ENCODE measurements around the gene SH2D1B. TPM values are rescaled to one million over a fixed set of nuclear protein-coding genes. Genes with fewer than 3 reads are reported as not detected.
A peak's percentile ranks its signal among the peaks of the same experiment; 100 is the strongest.

SH2D1B gene
- total RNA-seq, 8 experiments from 2014 or later = 0.05 to 1.00 (median 0.21) TPM; not detected in 1

DNA sequence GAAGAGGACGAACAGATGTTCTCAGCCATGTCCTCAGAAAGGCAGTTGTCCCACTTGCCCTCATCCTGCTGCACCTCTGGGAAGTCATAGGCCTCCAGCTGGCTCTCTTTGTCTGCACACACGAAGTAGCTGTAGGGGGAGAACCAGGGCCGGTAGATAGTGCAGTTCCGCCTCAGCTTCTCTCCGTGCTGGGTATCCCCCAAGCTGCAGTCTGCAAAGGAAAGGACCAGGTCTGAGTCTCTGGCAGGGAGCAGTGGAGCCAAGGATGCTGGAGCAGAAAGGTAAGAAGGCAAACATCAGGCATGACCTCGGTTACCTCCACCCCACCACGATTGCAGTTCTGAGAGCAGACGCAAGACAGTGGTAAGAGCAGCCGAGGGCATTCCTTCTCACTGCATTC lies 37.5 kb downstream of the SH2D1B start:
- H3K4me3 ChIP-seq = no peak overlapping the region
- peaks cover 11 to 14% of the 10 kb centered on the region in 2 donors for H3K4me1 ChIP-seq (replicated peaks in 1 of 2)
- in situ Hi-C loops (cut with MboI; ENCODE audit: low pct_unique_long_range_greater_than_20kb in 2 of 9, low sequenced_read_pairs in 9 of 9, unreplicated experiment in 9 of 9) = no loop called here
- no peak overlapping the region for H3K27ac ChIP-seq
- no peak for ATAC-seq (replicated peaks in 6 of 8)
- WGBS, 10 experiments = 82 to 100% (median 98%) methylated on average over 1 to 4 of the region's 9 CpGs; no CpG with 5 or more reads in 4 of the 10 experiments

DNA sequence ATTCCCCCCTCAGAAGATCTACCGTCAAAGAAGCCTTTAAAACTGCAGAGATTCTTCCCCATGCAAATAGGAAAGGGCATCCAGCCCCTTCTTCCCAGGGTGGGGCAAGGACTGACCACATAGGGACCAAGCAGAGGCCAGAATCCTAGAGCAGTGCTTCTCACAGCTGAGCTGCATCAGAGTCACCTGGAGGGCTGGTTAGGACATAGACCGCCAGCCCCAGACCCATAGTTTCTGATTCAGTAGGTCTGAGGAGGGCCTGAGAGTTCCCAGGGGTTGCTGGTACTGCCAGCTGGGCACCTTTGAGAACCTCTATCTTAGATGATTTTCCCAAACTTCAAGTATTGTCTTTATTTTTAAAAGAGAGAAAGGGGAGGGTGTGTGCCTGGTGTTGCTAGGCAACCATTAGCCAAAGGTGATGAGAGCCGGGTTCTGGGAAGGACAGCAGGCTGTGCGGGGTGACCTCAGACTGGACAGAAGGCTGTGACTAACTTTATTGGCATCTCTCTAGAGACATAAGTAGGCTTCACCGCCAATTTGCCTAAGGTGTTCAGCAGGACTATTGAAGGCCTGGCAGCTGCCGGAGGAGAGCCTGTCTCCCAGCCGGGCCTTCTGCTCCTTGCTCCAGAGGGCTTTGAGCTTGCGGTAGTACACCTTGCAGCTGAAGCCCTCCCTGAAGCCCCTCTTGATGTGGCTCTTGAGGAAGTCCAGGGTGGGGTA lies 38.2 kb downstream of the SH2D1B start:
- 57 to 100% (median 88%) methylated on average over 1 to 8 of the region's 8 CpGs; no CpG with 5 or more reads in 2 of the 10 experiments for WGBS, 10 experiments
- in situ Hi-C loops (cut with MboI; ENCODE audit: low pct_unique_long_range_greater_than_20kb in 2 of 9, low sequenced_read_pairs in 9 of 9, unreplicated experiment in 9 of 9) = no loop called here
- ATAC-seq (replicated peaks in 6 of 8) = peak in 7 of 8 experiments; percentile 47 to 94 (median 60)
- no peak overlapping the region for H3K27ac ChIP-seq
- H3K4me3 ChIP-seq = no peak overlapping the region
- peaks cover 11 to 14% of the 10 kb centered on the region in 2 donors for H3K4me1 ChIP-seq (replicated peaks in 1 of 2)

DNA sequence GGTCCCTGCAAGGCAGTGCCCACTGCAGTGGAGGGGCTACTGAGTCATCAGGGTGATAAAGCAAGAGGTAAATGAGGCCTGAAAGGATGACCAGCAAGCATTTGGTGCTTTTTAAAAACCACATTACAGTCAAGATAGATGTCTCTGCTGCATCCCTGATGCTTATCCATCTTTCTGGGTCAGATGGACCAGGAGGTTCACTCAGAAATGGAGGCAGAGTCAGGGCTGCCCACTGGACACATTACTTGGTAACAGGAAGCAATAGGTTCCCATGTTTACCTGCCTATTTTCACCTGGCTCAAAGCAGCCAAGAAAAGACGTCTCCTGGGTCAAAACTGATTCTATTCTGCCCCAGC lies 38.9 kb downstream of the SH2D1B start:
- Histone ChIP-seq H3K4me3 (no peak overlapping the region), H3K27ac (no peak overlapping the region), H3K4me1 (replicated peaks in 1 of 2) (peaks cover 11 to 14% of the 10 kb centered on the region in 2 donors)
- no peak for ATAC-seq (replicated peaks in 6 of 8)
- WGBS, 10 experiments = 33 to 100% (median 89%) methylated on average over 1 of the region's 1 CpG; no CpG with 5 or more reads in 3 of the 10 experiments
- in situ Hi-C loops (cut with MboI; ENCODE audit: low pct_unique_long_range_greater_than_20kb in 2 of 9, low sequenced_read_pairs in 9 of 9, unreplicated experiment in 9 of 9) = no loop called here

GRCh38 chr1:162372159-162373071 lies 39.5 kb downstream of the SH2D1B start:
- Histone ChIP-seq H3K4me3 (no peak overlapping the region), H3K27ac (no peak overlapping the region), H3K4me1 (replicated peaks in 1 of 2) (peaks cover 11 to 14% of the 10 kb centered on the region in 2 donors)
- 0 to 100% (median 83%) methylated on average over 1 to 13 of the region's 13 CpGs; no CpG with 5 or more reads in 1 of the 10 experiments for WGBS, 10 experiments
- in situ Hi-C loops (cut with MboI; ENCODE audit: low pct_unique_long_range_greater_than_20kb in 2 of 9, low sequenced_read_pairs in 9 of 9, unreplicated experiment in 9 of 9) = no loop called here
- ATAC-seq (replicated peaks in 6 of 8) = no peak

DNA sequence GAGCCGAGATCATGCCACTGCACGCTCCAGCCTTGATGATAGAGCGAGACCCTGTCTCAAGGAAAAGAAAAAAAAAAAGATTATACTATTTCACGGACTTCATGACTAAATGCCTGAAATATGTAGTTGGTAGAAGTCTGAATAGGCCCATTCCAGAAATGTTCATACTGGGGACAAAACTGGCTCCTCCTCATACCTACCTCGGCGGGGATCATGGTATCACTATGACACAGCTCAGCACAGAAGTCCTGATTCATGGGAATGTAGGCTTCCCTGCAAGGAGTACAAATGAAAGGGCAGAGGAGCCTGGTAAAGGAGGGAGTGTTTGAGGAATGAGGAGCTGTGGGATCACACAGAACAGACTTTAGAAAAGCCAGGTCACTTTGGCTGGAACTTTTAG lies 40.3 kb downstream of the SH2D1B start:
- no peak for ATAC-seq (replicated peaks in 6 of 8)
- in situ Hi-C loops (cut with MboI; ENCODE audit: low pct_unique_long_range_greater_than_20kb in 2 of 9, low sequenced_read_pairs in 9 of 9, unreplicated experiment in 9 of 9) = no loop called here

DNA sequence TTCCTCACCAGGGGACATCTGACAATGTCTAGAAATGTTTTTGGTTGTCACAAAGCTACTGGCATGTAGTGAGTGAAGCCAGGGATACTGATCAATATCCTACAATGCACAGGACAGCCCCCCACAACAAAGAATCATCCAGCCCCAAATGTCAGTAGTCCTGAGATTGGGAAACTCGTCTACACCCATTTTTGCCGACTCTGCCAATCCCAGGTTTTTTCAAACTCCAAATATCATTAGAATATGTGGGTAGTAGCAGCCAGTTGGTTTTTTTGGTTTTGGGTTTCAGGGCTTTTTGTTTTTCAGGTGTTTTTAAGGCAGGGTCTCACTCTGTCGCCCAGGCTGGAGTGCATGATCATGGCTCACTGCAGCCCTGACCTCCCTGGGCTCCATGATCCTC lies 41.2 kb downstream of the SH2D1B start:
- no peak for ATAC-seq (replicated peaks in 6 of 8)
- in situ Hi-C loops (cut with MboI; ENCODE audit: low pct_unique_long_range_greater_than_20kb in 2 of 9, low sequenced_read_pairs in 9 of 9, unreplicated experiment in 9 of 9) = no loop called here
- Histone ChIP-seq H3K4me3 (no peak overlapping the region), H3K4me1 (replicated peaks in 1 of 2) (peaks cover 10 to 12% of the 10 kb centered on the region in 2 donors), H3K27ac (no peak overlapping the region)
- WGBS, 10 experiments = 70 to 100% (median 100%) methylated on average over 1 to 3 of the region's 3 CpGs; no CpG with 5 or more reads in 3 of the 10 experiments

More for the DNA sequence above, 40.3 kb downstream of the SH2D1B start:
- 72 to 100% (median 93%) methylated on average over 1 to 6 of the region's 6 CpGs; no CpG with 5 or more reads in 4 of the 10 experiments for WGBS, 10 experiments
- Histone ChIP-seq H3K4me1 (replicated peaks in 1 of 2) (peaks cover 11 to 14% of the 10 kb centered on the region in 2 donors), H3K27ac (no peak overlapping the region), H3K4me3 (no peak overlapping the region)

DNA sequence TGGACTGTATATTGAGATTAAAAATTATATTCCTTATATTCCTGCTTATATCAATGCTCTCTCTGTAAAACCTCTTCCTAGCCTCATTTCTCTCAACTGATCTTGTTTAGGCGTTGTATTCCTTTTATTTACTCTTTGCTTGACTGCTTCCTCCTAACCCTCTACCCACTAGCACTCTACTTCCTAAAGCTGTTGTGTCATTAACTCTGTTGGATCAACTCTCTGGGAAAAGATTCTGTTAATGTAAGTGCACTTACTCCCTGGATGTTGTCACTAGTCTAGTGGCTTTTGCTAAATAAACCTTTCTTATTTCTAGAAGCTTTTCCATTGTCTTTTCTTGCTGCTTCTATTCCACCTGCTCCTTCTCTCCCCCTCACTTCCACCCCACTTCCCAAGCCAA lies 41.8 kb downstream of the SH2D1B start:
- peaks cover 6 to 7% of the 10 kb centered on the region in 2 donors for H3K4me1 ChIP-seq (replicated peaks in 1 of 2)

DNA sequence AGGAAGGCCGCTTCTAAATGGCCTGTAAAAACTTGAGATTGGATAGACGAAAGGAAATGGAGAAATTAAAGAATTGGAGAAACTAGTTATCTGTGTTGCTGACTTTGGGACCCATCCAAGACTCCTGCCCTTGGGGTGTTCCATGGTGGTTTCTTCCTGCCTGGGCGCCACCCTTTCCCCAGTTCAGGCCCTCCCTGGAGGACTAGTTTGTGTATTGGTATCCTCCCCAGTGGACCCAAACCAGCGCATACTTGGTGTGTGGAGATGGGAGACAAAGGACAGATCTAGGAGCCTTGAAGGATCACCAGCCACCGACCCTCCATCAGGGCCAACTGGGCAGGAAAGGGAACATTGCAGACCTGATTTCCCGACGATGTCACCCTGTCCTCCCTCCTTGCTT lies 42.4 kb downstream of the SH2D1B start:
- no peak overlapping the region for H3K27ac ChIP-seq
- peaks cover under 1 to 7% of the 10 kb centered on the region in 2 donors for H3K4me1 ChIP-seq (replicated peaks in 1 of 2)
- ATAC-seq (replicated peaks in 6 of 8) = no peak
- H3K4me3 ChIP-seq = no peak overlapping the region
- in situ Hi-C loops (cut with MboI; ENCODE audit: low pct_unique_long_range_greater_than_20kb in 2 of 9, low sequenced_read_pairs in 9 of 9, unreplicated experiment in 9 of 9) = no loop called here
- 17 to 100% (median 94%) methylated on average over 1 to 7 of the region's 7 CpGs; no CpG with 5 or more reads in 2 of the 10 experiments for WGBS, 10 experiments

More for the DNA sequence above, 41.8 kb downstream of the SH2D1B start:
- no peak for ATAC-seq (replicated peaks in 6 of 8)
- H3K4me3 ChIP-seq = no peak overlapping the region
- WGBS, 10 experiments = 44 to 100% (median 92%) methylated on average over 1 of the region's 1 CpG; no CpG with 5 or more reads in 1 of the 10 experiments
- no peak overlapping the region for H3K27ac ChIP-seq
- in situ Hi-C loops (cut with MboI; ENCODE audit: low pct_unique_long_range_greater_than_20kb in 2 of 9, low sequenced_read_pairs in 9 of 9, unreplicated experiment in 9 of 9) = no loop called here

DNA sequence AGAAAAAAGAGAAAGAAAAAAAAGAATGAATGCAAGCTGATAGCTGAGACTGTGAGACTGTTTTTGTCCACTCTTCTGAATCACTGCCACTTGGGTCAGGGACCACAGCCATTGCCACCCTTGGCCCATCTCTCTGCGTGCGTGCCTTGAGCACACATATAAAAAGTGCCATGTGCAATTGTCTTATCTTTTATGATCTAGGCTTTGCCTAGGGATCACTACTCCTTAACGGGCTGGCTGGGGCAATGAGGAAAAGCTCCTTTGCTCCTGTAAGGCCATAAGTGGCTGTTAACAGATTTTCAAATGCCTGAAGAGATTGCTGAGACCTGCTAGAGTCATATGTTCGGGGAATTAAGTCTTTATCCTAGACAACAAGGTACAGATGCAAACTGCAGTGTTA lies 43.5 kb downstream of the SH2D1B start:
- no peak for ATAC-seq (replicated peaks in 6 of 8)
- H3K27ac ChIP-seq = no peak overlapping the region
- in situ Hi-C loops (cut with MboI; ENCODE audit: low pct_unique_long_range_greater_than_20kb in 2 of 9, low sequenced_read_pairs in 9 of 9, unreplicated experiment in 9 of 9) = no loop called here
- H3K4me1 ChIP-seq (replicated peaks in 1 of 2) = no peaks in the 10 kb centered on the region
- no peak overlapping the region for H3K4me3 ChIP-seq
- 63 to 100% (median 82%) methylated on average over 1 to 4 of the region's 4 CpGs; no CpG with 5 or more reads in 3 of the 10 experiments for WGBS, 10 experiments

DNA sequence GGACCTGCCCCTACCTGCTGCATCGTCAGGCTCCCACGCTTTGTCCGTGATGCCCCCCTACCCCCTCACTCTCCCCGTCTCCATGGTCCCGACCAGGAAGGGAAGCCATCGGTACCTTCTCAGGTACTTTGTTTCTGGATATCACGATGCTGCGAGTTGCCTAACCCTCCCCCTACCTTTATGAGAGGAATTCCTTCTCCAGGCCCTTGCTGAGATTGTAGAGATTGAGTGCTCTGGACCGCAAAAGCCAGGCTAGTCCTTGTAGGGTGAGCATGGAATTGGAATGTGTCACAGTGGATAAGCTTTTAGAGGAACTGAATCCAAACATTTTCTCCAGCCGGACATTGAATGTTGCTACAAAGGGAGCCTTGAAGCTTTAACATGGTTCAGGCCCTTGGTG lies 44.2 kb downstream of the SH2D1B start:
- in situ Hi-C loops (cut with MboI; ENCODE audit: low pct_unique_long_range_greater_than_20kb in 2 of 9, low sequenced_read_pairs in 9 of 9, unreplicated experiment in 9 of 9) = no loop called here
- WGBS, 10 experiments = 60 to 100% (median 87%) methylated on average over 1 to 5 of the region's 10 CpGs; no CpG with 5 or more reads in 2 of the 10 experiments
- Histone ChIP-seq H3K4me3 (no peak overlapping the region), H3K27ac (no peak overlapping the region), H3K4me1 (replicated peaks in 1 of 2) (no peaks in the 10 kb centered on the region)
- no peak for ATAC-seq (replicated peaks in 6 of 8)

GRCh38 chr1:162367073-162367472 lies 44.9 kb downstream of the SH2D1B start:
- WGBS, 10 experiments = 92 to 100% (median 96%) methylated on average over 2 to 29 of the region's 36 CpGs; no CpG with 5 or more reads in 6 of the 10 experiments
- in situ Hi-C loops (cut with MboI; ENCODE audit: low pct_unique_long_range_greater_than_20kb in 2 of 9, low sequenced_read_pairs in 9 of 9, unreplicated experiment in 9 of 9) = no loop called here
- Histone ChIP-seq H3K27ac (no peak overlapping the region), H3K4me3 (no peak overlapping the region), H3K4me1 (replicated peaks in 1 of 2) (no peaks in the 10 kb centered on the region)
- peak in 1 of 8 experiments; percentile 95 for ATAC-seq (replicated peaks in 6 of 8)

DNA sequence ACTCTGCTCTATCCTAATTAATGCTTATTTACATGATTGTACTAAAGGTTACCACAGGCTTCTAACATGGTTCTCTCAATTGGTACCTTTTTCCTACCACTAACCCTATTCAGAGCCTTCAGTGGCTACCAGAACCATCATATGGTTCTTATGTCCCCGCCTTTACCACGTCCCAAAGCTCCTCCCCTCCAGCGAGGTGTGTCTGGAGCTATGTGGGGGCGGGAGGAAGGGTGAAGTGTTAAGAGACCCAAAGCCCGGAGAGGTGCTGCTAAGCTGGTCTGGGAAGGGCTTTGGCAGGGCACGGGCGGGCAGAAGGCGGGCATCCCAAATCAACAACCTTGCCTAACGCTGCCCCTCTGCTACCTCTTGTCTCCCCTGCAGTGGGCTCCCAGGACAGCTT lies 45.3 kb downstream of the SH2D1B start:
- Histone ChIP-seq H3K4me1 (replicated peaks in 1 of 2) (no peaks in the 10 kb centered on the region), H3K4me3 (no peak overlapping the region), H3K27ac (no peak overlapping the region)
- ATAC-seq (replicated peaks in 6 of 8) = peak in 1 of 8 experiments; percentile 64
- in situ Hi-C loops (cut with MboI; ENCODE audit: low pct_unique_long_range_greater_than_20kb in 2 of 9, low sequenced_read_pairs in 9 of 9, unreplicated experiment in 9 of 9) = no loop called here
- 23 to 97% (median 87%) methylated on average over 2 to 7 of the region's 9 CpGs; no CpG with 5 or more reads in 3 of the 10 experiments for WGBS, 10 experiments

- no peak for ATAC-seq (replicated peaks in 6 of 8)
- 0 to 70% (median 45%) methylated on average over 1 to 4 of the region's 4 CpGs; no CpG with 5 or more reads in 2 of the 10 experiments for WGBS, 10 experiments
- in situ Hi-C loops (cut with MboI; ENCODE audit: low pct_unique_long_range_greater_than_20kb in 2 of 9, low sequenced_read_pairs in 9 of 9, unreplicated experiment in 9 of 9) = no loop called here
- no peak overlapping the region for H3K27ac ChIP-seq
- H3K4me1 ChIP-seq (replicated peaks in 1 of 2) = no peaks in the 10 kb centered on the region
- no peak overlapping the region for H3K4me3 ChIP-seq
Observed at GRCh38 chr1:162366149-162366548, 45.8 kb downstream of the SH2D1B start.

Data from motor neuron (in vitro differentiated cells).